Iris pigment epithelial cell (primary cell): ENCODE results near the gene TRAT1.
A peak's percentile ranks its signal among the peaks of the same experiment; 100 is the strongest.

Experiments
- DNase-seq: peaks from one replicate; pipeline ENCODE4 v3.0.0-alpha.2; 2011; ENCODE audit warnings: low read depth

Gene TRAT1

DNA sequence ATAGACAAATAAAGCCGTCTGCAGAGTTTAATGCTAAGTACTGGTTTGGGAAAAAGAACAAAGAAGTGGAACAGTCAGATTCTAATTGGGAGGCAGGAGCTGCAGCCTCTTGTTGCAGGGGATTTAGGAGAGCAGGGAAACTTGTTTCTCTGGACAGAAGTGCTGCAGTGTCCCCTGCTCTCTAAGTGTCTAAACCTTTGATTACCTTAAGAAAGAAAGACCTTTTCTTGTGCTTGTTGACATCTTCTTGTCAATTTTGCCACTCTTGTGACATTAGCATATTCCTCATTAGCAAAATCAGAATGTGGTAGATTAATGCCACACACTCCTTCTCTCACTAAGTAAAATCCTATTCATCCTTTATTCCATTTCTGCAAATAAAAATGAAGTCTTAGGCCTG, 38.8 kb downstream of the TRAT1 start:
- DNase-seq = no peak

DNA sequence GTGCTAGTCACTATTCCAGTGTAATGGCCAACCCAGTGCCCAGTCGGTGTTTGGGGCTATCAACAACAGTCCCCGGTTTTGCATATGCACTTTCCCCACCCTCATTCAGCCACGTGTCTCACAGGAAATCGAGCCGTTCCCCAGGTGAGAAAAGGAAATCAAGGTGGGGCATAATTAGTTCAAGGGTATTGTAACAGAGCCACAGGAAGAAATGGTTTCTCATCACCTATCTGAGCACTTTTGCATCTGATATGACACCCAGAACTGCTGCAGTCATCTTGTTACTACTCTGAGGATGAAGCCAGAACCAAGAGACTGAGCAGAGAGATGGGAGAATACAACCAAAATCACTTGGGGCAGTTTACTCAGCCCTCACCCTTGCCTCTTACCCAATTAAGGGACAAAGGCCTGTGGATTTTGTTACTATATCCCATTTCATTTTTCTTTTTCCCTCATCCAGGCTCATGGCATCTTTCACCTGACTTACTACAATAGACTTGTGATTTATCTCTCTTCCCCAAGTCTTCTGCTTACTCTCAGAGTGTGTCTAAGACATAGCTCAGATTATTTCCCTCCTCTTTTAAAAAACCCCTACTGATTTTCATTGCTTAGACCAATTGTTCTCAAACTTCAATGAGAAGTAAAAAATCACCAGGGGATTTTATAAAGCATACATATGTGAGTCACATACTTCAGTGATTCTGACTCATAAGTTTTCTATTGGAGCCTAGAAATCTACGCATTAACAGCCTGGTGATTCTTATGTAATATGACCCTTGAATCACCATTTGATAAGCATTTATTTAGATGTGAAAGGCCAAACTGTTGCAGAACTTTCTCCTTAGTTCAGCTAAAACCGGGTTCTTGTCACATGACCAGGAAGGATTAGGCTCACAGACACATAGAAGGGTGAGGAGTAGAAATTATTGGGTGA, 40.5 kb downstream of the TRAT1 start:
- peak; percentile 93 for DNase-seq

GRCh38 chr3:108863799-108864135, 41.2 kb downstream of the TRAT1 start:
- no peak for DNase-seq

DNA sequence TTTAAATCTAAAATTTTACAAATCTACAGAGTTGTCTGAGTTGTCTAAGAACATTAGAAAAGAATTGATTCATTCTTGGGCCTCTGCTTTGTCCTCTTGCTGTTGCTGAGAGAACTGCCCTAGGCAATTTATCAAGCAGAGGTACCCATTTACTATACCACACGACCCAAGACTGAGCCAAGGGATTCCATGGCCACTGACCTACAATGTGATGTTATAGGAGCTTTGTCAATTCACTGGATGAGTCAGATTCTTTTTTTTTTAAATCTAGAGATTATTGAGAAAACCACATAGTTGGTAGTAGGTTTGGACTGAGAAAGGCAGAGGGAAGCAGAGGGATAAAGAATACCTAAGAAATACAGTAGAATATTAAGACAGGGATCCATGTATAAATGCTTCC, 55.3 kb downstream of the TRAT1 start:
- DNase-seq = peak; percentile 3

GRCh38 chr3:108879915-108880314, 57.3 kb downstream of the TRAT1 start:
- DNase-seq = no peak

DNA sequence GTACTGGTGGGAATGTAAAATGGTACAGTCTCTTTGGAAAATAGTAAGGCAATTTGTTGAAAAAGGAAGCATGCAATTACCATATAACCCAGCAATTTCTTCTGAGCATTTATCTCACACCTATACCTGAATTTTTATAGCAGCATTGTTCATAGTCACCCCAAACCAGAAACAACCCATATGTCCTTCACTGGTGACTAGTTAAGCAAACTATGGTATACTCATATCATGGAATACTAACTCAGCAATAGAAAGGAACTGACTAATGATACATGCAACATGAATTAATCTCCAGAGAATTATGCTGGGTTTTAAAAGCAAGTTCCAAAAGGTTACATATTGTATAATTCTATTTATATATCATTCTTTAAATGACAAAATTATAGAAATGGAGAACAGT, 60.2 kb downstream of the TRAT1 start:
- DNase-seq = no peak

- DNase-seq = no peak
Measured at GRCh38 chr3:108883373-108883772, 60.8 kb downstream of the TRAT1 start.

DNA sequence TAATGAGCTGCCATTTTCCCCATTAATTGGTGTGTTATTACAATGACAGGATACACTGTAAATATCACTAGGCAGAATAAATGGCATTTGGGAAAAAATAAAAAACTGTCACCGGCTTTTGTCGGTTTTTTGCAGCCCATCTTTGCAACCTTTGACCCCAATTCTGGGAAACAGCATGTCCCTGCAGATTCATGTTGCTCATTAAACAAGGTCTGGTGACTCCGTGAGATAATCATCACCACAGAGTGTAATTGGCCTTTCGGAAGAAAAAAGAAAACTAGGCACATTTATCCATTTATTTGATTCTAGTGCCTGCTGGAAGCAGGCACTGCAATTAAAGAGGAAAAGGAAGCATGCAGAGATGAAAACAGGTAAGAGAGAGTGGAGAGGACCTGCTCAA, 64.5 kb downstream of the TRAT1 start:
- no peak for DNase-seq

DNA sequence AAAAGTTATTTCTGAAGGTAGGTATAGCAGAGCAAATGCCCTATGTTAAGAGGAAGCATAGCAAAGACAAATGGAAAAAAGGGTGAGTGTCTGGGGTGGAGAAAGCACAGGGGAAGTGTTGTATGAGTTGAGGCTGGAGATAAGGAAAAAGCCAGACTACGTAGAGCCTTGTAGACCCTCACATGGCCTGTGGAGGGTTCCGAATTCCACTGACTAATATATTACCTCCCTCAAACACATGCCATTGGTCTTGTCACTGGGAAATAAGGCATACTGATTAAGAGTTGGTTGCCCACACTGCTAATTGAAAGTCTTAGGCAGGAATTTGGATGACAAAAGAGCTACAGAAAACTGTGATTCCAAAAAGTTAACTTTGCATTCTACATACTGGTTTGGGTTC, 65.2 kb downstream of the TRAT1 start:
- no peak for DNase-seq

DNA sequence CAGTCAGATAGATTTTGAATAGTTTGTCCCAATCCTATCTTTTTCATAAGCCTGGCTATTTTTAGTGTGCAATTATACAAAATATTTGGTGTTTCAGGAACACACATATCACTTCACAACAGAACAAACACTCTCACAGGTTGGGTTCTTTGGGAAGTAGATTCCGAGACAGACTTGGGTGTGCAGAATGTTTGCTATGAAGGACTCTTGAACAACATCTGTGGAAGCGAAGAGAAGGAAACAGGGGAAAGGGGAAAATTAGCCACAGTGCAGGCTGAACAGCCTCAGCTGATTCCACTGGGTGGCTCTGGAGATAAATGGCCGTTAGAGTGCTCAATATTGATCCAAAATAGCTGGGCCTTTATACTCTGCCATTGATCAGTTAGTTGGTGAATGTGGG, 69.2 kb downstream of the TRAT1 start:
- no peak for DNase-seq

GRCh38 chr3:108894981-108895380, 72.4 kb downstream of the TRAT1 start:
- DNase-seq = no peak

DNA sequence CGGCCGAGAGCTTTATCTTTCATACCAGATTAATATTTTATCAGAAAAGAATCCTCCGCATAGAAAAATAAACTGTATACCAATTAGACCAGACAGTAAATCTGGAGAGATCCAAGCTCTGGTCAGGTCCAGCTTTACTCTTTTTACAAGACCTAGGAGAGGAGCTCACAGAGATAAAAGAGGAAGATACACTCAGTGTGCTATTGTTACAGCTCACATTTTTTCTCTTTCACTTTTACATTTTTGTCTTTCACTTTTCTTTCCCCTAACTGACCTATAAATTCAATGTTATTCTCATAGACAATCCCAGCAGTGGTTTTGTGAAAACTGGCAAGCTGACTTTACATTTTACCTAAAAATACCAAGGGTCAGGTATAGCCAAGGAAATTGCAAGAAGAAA, 75.3 kb downstream of the TRAT1 start:
- DNase-seq = no peak

- no peak for DNase-seq
Measured at GRCh38 chr3:108899530-108899929, 76.9 kb downstream of the TRAT1 start.
